ENCODE data around the gene TBL1X. TPM values are rescaled to one million over a fixed set of nuclear protein-coding genes. Genes with fewer than 3 reads are reported as not detected.

The TBL1X gene
- total and polyA plus RNA-seq, 2 of the 8 experiments (the other 6 are each of a cell fraction or from before 2014, with no cell fraction given), result 13.3 to 25.6 TPM

DNA sequence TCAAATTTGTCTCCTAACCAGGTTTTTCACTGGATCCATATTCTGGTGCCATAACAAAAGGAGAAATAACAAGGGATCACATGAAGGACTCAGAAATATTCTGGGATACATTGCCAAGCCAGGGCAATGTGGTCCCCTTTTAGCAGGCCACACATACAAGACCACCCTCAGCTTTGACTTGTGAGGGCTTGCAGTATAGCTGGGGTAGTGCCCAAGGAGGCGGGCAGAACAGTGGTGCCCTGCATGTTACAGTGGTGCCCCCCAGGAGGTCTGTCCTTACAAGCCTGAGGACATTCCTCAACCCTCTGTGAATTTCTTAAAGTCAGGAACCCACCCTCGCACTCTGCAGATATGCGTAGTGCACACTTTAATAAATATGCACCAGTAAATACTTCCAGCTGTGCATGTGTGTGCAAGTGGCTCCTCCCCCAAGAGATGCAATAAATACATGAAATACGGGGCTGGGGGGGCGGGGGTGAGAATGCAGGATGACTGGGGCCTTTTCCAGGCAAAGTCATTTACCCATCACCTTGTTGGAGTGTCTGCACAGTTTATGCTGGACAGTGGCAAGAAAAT, 34.4 kb upstream of the TBL1X start:
- ChIA-PET POLR2A (ENCODE audit: partially characterized antibody) (interaction anchor here (1.2 kb wide), 1 partner anchor 10 kb away, joined by 3 read pairs; no protein-coding TSS in a partner anchor), CTCF (ENCODE audit: partially characterized antibody) (no interaction called here)
- no peaks in the 10 kb centered on the region for H4K20me1 ChIP-seq (replicated peaks in 1 of 2; ENCODE audit: control insufficient read depth in 1 of 2, insufficient read depth in 2 of 2, low read length in 2 of 2)
- FAIRE-seq (no peak), DNase-seq (ENCODE audit: low read depth in 1 of 2, low spot score in 2 of 2) (no peak)
- H3K9me3 ChIP-seq (ENCODE audit: insufficient read depth in 2 of 2, low read depth in 1 of 2, low read length in 1 of 2), result no peaks in the 10 kb centered on the region
- H3K14ac ChIP-seq (ENCODE audit: insufficient read length), result no peak overlapping the region
- no peak overlapping the region for H3K4me2 ChIP-seq (ENCODE audit: insufficient read depth in 1 of 2, low read depth in 2 of 2, low read length in 2 of 2)
- H3K36me3 ChIP-seq (ENCODE audit: control insufficient read depth in 2 of 4, insufficient read depth in 4 of 4, low read length in 3 of 4), result no peaks in the 10 kb centered on the region
- no peak overlapping the region for H3K4me3 ChIP-seq (ENCODE audit: extremely low read depth in 1 of 4, insufficient read depth in 2 of 4, low read depth in 3 of 4, low read length in 4 of 4)
- no peak overlapping the region for H2BK12ac ChIP-seq (ENCODE audit: low read depth, low read length)
- no peak overlapping the region for H3K56ac ChIP-seq (replicated peaks; ENCODE audit: insufficient read length, low read depth, low read length)
- H2BK120ac ChIP-seq (replicated peaks; ENCODE audit: low read depth, low read length), result no peak overlapping the region
- no peak overlapping the region for H4K91ac ChIP-seq (replicated peaks; ENCODE audit: insufficient read length, low read length)
- no peak overlapping the region for H3K4ac ChIP-seq (replicated peaks; ENCODE audit: insufficient read length, low read depth, low read length)
- no peaks in the 10 kb centered on the region for H3K4me1 ChIP-seq (replicated peaks in 1 of 4; ENCODE audit: control insufficient read depth in 3 of 4, insufficient read depth in 4 of 4, low read length in 3 of 4)
- no peak overlapping the region for H2AK5ac ChIP-seq (ENCODE audit: low read depth, low read length)
- H3K27ac ChIP-seq (ENCODE audit: low read depth, low read length), result no peak overlapping the region
- H2BK20ac ChIP-seq (ENCODE audit: low read length), result no peak overlapping the region
- no peak overlapping the region for H2AFZ ChIP-seq (ENCODE audit: low read length)
- H3K27me3 ChIP-seq (replicated peaks in 1 of 4; ENCODE audit: control insufficient read depth in 3 of 4, extremely low read depth in 1 of 4, insufficient read depth in 3 of 4, low read length in 3 of 4), result no peaks in the 10 kb centered on the region
- no peaks in the 10 kb centered on the region for H3K23me2 ChIP-seq (ENCODE audit: low read depth, low read length)
- H3K9ac ChIP-seq (replicated peaks in 1 of 4; ENCODE audit: extremely low read depth in 1 of 4, low read depth in 3 of 4, low read length in 3 of 4), result no peak overlapping the region
- TF ChIP-seq, protein P1, sequence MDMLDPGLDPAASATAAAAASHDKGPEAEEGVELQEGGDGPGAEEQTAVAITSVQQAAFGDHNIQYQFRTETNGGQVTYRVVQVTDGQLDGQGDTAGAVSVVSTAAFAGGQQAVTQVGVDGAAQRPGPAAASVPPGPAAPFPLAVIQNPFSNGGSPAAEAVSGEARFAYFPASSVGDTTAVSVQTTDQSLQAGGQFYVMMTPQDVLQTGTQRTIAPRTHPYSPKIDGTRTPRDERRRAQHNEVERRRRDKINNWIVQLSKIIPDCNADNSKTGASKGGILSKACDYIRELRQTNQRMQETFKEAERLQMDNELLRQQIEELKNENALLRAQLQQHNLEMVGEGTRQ (IDR thresholded peaks at IDR 0.05; ENCODE audit: low read length), result no peak
- TF ChIP-seq TEAD4 (IDR thresholded peaks at IDR 0.05; ENCODE audit: low read depth, low read length) (no peak), TCF12 (IDR thresholded peaks at IDR 0.05; ENCODE audit: low read depth, low read length) (no peak)
- no peak overlapping the region for H3K23ac ChIP-seq (ENCODE audit: insufficient read length)
- H2BK15ac ChIP-seq (ENCODE audit: low read length), result no peak overlapping the region
- no peak overlapping the region for H2BK5ac ChIP-seq (ENCODE audit: low read depth, low read length)
- no peaks in the 10 kb centered on the region for H3K79me2 ChIP-seq (ENCODE audit: control insufficient read depth in 1 of 2, insufficient read depth in 2 of 2, low read length in 2 of 2)
- H4K8ac ChIP-seq (ENCODE audit: extremely low read depth, insufficient read depth, low read length), result no peak overlapping the region
- 74% methylated on average over 3 of the region's 5 CpGs; no CpG with 5 or more reads in 1 of the 2 experiments for WGBS, 2 experiments (ENCODE audit: extremely low coverage in 1 of 2, insufficient coverage in 1 of 2, insufficient read length in 1 of 2, insufficient replicate concordance in 2 of 2, low coverage in 1 of 2, low lambda C conversion rate in 2 of 2, missing lambda C conversion rate in 1 of 2)
- H4K5ac ChIP-seq (ENCODE audit: insufficient read length, low read depth, low read length), result no peak overlapping the region
- no peaks in the 10 kb centered on the region for H3K79me1 ChIP-seq (ENCODE audit: low read depth, low read length)
- H3K18ac ChIP-seq (ENCODE audit: extremely low read depth, low read length), result no peak overlapping the region

Measured in H1 (cell line).